GM08714 (cell line): ENCODE data around the gene WDR20.

Source experiments
- H3K4me3 ChIP-seq: fragments of 200-500 bp; sonication (Bioruptor generic); 2 replicates; pipeline ENCODE4 v1.5.1; 2014; ENCODE audit warnings: mild to moderate bottlenecking, low read length, inconsistent platforms
- ZNF274 ChIP-seq: IDR thresholded peaks from 2 replicates; pipeline ENCODE4 v1.6.1; 2012; ENCODE audit warnings: mild to moderate bottlenecking, low read depth, low read length

Gene WDR20

DNA sequence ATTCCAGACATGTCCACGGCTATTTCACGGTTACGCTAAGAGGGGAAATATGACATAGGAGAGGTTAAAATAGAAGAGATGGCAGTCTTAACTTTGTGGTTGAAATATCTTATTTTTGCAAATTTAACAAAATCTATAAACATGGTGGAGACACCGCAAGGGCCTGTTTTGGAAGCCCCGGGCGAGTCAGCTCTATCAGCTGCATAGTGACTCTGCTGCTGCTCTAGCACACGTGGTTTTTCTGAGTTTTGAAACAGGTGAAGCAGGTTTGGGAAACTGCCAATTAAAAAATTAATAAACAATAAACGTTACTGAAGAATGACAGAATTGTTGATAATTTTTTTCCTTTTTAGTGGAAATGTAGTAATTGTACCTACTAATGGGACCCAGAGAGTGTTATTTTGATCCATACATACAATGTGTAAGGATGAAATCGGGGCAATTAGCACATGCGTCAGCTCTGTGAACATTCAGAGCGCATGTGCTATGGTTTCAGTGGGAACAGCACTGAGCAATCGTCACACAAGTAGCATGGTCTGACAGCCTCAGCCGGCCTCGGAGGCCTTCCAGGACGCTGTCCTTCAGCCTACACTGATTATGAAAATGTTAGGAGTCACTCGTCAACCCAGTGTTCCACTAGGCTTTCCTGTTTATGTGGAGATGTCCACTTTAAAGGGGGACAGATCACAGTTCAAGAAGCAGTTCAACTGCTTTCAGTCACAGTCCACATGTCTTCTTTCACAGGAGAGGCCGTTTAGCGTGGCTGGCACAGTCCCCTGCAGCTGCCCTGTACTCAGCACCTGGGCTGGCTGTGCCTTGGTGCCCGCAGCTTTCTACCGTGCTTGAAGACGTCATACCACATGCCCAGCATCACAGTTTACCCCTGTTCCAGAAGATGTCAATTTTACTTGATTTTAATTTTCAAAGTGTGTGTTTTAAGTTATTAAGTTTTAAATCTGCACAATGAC, 113.4 kb downstream of the WDR20 start:
- no peak overlapping the region for H3K4me3 ChIP-seq
- no peak for TF ChIP-seq ZNF274

DNA sequence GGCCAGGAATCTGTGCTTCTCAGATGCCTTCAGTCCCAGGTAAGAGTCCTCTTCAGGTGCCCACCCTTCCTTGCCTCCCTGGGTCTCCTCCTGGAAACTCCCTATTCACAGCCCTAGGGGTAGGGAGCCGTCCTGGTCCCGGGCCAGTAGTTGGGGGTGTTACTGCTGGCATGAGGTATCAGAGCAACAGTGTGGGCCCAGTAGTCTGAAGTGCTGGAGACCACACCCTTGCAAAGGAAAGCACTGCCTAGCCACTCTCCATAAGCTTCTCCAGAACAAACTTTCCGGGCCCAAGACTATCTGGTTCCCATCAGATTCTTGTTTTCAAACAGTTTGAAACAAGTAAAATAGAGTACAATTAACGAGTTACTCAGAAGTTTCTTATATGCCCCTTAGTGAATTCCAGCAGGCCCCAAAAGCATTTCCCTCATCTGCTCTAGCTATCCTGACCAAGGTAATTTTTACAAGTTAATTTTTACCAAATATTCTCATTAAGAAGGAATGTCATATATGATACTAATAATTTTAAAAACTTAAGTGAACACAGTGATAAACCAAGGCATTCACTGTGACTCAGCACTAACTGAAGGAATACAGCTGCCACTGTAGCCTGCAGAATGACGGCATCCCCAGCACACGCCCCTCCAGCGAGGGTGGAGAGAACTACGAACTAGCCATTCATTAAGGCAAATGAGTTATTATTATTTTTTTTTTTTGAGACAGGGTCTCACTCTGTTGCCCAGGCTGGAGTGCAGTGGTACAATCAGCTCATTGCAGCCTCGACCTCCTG, 115.9 kb downstream of the WDR20 start:
- no peak overlapping the region for H3K4me3 ChIP-seq
- no peak for TF ChIP-seq ZNF274

DNA sequence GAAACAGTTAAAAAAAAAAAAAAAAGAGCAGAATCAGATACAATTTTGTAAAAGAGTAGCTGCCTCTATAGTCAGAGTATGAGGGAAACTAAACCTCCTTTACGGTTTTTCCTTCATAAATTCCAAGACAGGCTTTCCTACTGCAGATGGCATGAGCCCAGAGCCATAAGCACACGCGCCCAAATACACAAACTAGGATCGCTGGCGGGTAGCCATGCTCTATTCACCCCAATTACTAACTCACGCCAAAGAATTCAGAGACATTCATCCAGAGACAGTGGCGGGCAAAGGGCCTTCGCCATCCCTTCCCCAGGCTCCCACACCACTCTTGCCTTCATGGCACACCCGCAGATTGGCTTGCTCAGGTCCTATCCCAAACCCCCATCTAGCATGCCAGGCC, 117.0 kb downstream of the WDR20 start:
- no peak overlapping the region for H3K4me3 ChIP-seq
- TF ChIP-seq ZNF274 = no peak

DNA sequence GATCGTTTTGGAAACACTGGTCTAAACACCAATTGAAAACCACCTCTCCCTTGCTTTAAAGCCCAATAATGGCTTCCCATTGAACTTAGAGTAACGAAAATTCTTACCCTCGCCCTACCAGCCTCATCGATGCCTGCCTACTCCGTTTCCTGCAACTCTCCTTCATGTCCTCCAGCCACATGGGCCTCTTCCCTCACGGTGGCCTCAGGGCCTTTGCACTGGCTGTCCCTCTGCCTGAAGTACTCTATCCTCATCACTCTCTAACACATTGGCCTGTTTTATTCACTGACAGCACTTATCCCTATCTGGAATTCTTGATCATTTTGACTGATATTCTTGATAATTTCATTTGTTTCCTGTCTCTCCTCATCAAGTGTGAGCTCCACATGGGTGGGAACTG, 118.4 kb downstream of the WDR20 start:
- H3K4me3 ChIP-seq = no peak overlapping the region
- no peak for TF ChIP-seq ZNF274
